Right lobe of liver (tissue), 4 donors: ENCODE measurements around the gene CDC42BPB.

Experiments
- POLR2A ChIP-seq: fragments of 450-650 bp; IDR thresholded peaks from one replicate; pipeline ENCODE4 v1.6.1; 2017; ENCODE audit warnings: antibody characterized with exemption, mild to moderate bottlenecking
- TF ChIP-seq, protein P1 (sequence below), 4 donors: fragments of 200-600 bp in 3 of 4; fragments of 450-650 bp in 1 of 4; IDR thresholded peaks; one replicate each; pipeline versions ENCODE4 v1.5.1 to v1.8.0; 2016 to 2022; ENCODE audit warnings: antibody characterized with exemption in 4 of 4, mild to moderate bottlenecking in 2 of 4
- donor health status: DM: no; HTN: no; CAD: no.
- donor health status: DM: no; HTN: no; CAD: no.
- donor health status: DM: no; HTN: yes; CAD: no.

DNA sequence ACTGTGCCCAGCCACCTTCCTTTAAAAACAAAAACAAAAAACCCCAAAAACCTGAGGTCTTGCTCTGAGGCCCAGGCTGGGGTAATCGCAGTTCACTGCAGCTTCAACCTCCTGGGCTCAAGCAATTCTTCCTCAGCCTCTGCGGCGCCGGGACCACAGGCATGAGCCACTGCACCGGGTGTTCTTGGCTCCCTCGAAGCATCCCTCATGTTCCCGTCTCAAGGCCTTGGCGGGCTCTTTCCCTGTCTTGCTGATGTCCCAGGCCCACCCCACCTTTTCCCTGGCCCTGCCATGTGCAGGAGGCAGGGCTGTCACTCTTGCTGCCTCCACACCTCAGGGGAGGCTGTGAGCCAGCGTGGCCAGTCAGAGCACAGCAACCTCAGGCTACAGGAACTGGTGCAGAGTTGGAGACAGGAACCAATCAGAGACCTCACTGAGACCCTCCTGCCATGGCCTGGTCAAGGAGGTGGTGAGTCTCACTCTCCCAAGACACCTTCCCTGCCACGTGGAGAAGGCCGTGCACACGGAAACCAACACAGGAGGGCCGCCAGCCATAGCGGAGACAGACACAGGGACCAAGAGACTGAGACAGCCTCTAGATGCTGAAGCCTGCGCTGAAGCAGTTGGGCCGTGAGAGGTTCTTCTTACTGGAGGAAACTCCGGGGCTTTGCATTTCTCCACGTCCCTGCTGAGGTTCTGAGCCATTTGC, 140.8 kb downstream of the CDC42BPB start:
- TF ChIP-seq, protein P1, sequence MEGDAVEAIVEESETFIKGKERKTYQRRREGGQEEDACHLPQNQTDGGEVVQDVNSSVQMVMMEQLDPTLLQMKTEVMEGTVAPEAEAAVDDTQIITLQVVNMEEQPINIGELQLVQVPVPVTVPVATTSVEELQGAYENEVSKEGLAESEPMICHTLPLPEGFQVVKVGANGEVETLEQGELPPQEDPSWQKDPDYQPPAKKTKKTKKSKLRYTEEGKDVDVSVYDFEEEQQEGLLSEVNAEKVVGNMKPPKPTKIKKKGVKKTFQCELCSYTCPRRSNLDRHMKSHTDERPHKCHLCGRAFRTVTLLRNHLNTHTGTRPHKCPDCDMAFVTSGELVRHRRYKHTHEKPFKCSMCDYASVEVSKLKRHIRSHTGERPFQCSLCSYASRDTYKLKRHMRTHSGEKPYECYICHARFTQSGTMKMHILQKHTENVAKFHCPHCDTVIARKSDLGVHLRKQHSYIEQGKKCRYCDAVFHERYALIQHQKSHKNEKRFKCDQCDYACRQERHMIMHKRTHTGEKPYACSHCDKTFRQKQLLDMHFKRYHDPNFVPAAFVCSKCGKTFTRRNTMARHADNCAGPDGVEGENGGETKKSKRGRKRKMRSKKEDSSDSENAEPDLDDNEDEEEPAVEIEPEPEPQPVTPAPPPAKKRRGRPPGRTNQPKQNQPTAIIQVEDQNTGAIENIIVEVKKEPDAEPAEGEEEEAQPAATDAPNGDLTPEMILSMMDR (IDR thresholded peaks at IDR 0.05) = no peak
- no peak for TF ChIP-seq POLR2A
